Measurements from ENCODE around the gene ABCC1.

The ABCC1 gene

GRCh38 chr16:16154281-16154951, 205.0 kb downstream of the ABCC1 start:
- no peak overlapping the region for H3K4me3 ChIP-seq (ENCODE audit: low read depth, low read length)
- TF ChIP-seq CTCF (conservative IDR thresholded peaks at IDR 0.05; ENCODE audit: low read depth, low read length) = no peak
- DNase-seq (ENCODE audit: low read depth) = no peak

- no peak for DNase-seq (ENCODE audit: low read depth)
- no peak overlapping the region for H3K4me3 ChIP-seq (ENCODE audit: low read depth, low read length)
- no peak for TF ChIP-seq CTCF (conservative IDR thresholded peaks at IDR 0.05; ENCODE audit: low read depth, low read length)
Observed at GRCh38 chr16:16155234-16155633, 205.8 kb downstream of the ABCC1 start.

GRCh38 chr16:16157166-16157565, 207.8 kb downstream of the ABCC1 start:
- H3K4me3 ChIP-seq (ENCODE audit: low read depth, low read length) = no peak overlapping the region
- TF ChIP-seq CTCF (conservative IDR thresholded peaks at IDR 0.05; ENCODE audit: low read depth, low read length) = no peak
- no peak for DNase-seq (ENCODE audit: low read depth)

GRCh38 chr16:16158082-16158658, 208.8 kb downstream of the ABCC1 start:
- no peak for TF ChIP-seq CTCF (conservative IDR thresholded peaks at IDR 0.05; ENCODE audit: low read depth, low read length)
- no peak for DNase-seq (ENCODE audit: low read depth)

GRCh38 chr16:16158741-16159374, 209.4 kb downstream of the ABCC1 start:
- peak; percentile 25 for DNase-seq (ENCODE audit: low read depth)
- no peak for TF ChIP-seq CTCF (conservative IDR thresholded peaks at IDR 0.05; ENCODE audit: low read depth, low read length)
- no peak overlapping the region for H3K4me3 ChIP-seq (ENCODE audit: low read depth, low read length)

More at GRCh38 chr16:16158082-16158658, 208.8 kb downstream of the ABCC1 start:
- H3K4me3 ChIP-seq (ENCODE audit: low read depth, low read length) = no peak overlapping the region

- no peak for TF ChIP-seq CTCF (conservative IDR thresholded peaks at IDR 0.05; ENCODE audit: low read depth, low read length)
- no peak overlapping the region for H3K4me3 ChIP-seq (ENCODE audit: low read depth, low read length)
- DNase-seq (ENCODE audit: low read depth) = no peak
Observed at GRCh38 chr16:16159662-16160061, 210.2 kb downstream of the ABCC1 start.

Measured in choroid plexus epithelial cell (primary cell).